Progenitor cell of endocrine pancreas (in vitro differentiated cells): ENCODE results near the gene PAX8. TPM values are rescaled to one million over a fixed set of nuclear protein-coding genes. Genes with fewer than 3 reads are reported as not detected.

Experiments
- DNase-seq: peaks from one replicate; pipeline ENCODE4 v3.0.0; 2021; ENCODE audit warnings: low spot score; ENCODE audit not compliant: unreplicated experiment
- H3K27ac Mint-ChIP-seq: 2 replicates; pipeline ENCODE4 v1.8.0; 2021; ENCODE audit warnings: mild to moderate bottlenecking, moderate library complexity, mixed read lengths
- H3K27me3 Mint-ChIP-seq: 2 replicates; pipeline ENCODE4 v1.8.0; 2021; ENCODE audit warnings: mixed read lengths
- H3K36me3 Mint-ChIP-seq: 2 replicates; pipeline ENCODE4 v1.8.0; 2022; ENCODE audit warnings: mixed read lengths; ENCODE audit not compliant: insufficient read depth
- H3K4me1 Mint-ChIP-seq: 2 replicates; pipeline ENCODE4 v1.8.0; 2021; ENCODE audit warnings: low read depth, mixed read lengths
- H3K4me3 Mint-ChIP-seq: 2 replicates; pipeline ENCODE4 v1.8.0; 2021; ENCODE audit warnings: low read depth, mild to moderate bottlenecking, moderate library complexity, mixed read lengths
- H3K9me3 Mint-ChIP-seq: 2 replicates; pipeline ENCODE4 v1.8.0; 2021; ENCODE audit warnings: low read depth, mixed read lengths
- CTCF ChIP-seq: fragments of 200-600 bp; sonication (generic); IDR thresholded peaks from one replicate; pipeline ENCODE4 v1.5.0; 2021; ENCODE audit warnings: antibody characterized with exemption, mild to moderate bottlenecking; ENCODE audit not compliant: unreplicated experiment
- total RNA-seq: library from RNA; stranded (reverse); gene quantifications from 2 replicates; pipeline ENCODE4 v1.2.1, GENCODE V29; 2021

PAX8 gene
- total RNA-seq, 1 donor from 2014 or later, result 3.9 TPM

GRCh38 chr2:113220970-113221708 lies 57.6 kb downstream of the PAX8 start:
- peaks cover 8% of the 10 kb centered on the region for H3K27me3 Mint-ChIP-seq
- H3K4me3 Mint-ChIP-seq, result no peak overlapping the region
- TF ChIP-seq CTCF, result no peak

GRCh38 chr2:113219889-113220641 lies 58.7 kb downstream of the PAX8 start:
- peaks cover 11% of the 10 kb centered on the region for H3K4me1 Mint-ChIP-seq
- TF ChIP-seq CTCF, result no peak
- H3K27me3 Mint-ChIP-seq, result peaks cover 8% of the 10 kb centered on the region
- no peaks in the 10 kb centered on the region for H3K36me3 Mint-ChIP-seq
- no peak for DNase-seq
- H3K9me3 Mint-ChIP-seq, result no peaks in the 10 kb centered on the region
- H3K27ac Mint-ChIP-seq, result no peak overlapping the region
- H3K4me3 Mint-ChIP-seq, result no peak overlapping the region

More at GRCh38 chr2:113220970-113221708, 57.6 kb downstream of the PAX8 start:
- no peaks in the 10 kb centered on the region for H3K36me3 Mint-ChIP-seq
- H3K9me3 Mint-ChIP-seq, result no peaks in the 10 kb centered on the region
- peaks cover 16% of the 10 kb centered on the region for H3K4me1 Mint-ChIP-seq
- DNase-seq, result no peak
- no peak overlapping the region for H3K27ac Mint-ChIP-seq

GRCh38 chr2:113219525-113219888 lies 59.2 kb downstream of the PAX8 start:
- DNase-seq, result no peak
- Mint-ChIP-seq H3K4me3 (no peak overlapping the region), H3K27me3 (peaks cover 8% of the 10 kb centered on the region), H3K4me1 (peaks cover 11% of the 10 kb centered on the region), H3K36me3 (no peaks in the 10 kb centered on the region), H3K27ac (no peak overlapping the region), H3K9me3 (no peaks in the 10 kb centered on the region)
- no peak for TF ChIP-seq CTCF

GRCh38 chr2:113219092-113219441 lies 59.7 kb downstream of the PAX8 start:
- Mint-ChIP-seq H3K36me3 (no peaks in the 10 kb centered on the region), H3K27ac (no peak overlapping the region), H3K4me1 (peaks cover 11% of the 10 kb centered on the region), H3K4me3 (no peak overlapping the region), H3K9me3 (no peaks in the 10 kb centered on the region), H3K27me3 (peaks cover 8% of the 10 kb centered on the region)
- TF ChIP-seq CTCF, result no peak
- DNase-seq, result no peak

GRCh38 chr2:113218283-113219091 lies 60.2 kb downstream of the PAX8 start:
- Mint-ChIP-seq H3K9me3 (no peaks in the 10 kb centered on the region), H3K36me3 (no peaks in the 10 kb centered on the region), H3K27me3 (peaks cover 9% of the 10 kb centered on the region), H3K4me1 (peaks cover 11% of the 10 kb centered on the region), H3K27ac (no peak overlapping the region), H3K4me3 (no peak overlapping the region)
- no peak for DNase-seq
- no peak for TF ChIP-seq CTCF
